Lung (tissue), 12 donors: ENCODE results near the gene PLLP. TPM values are rescaled to one million over a fixed set of nuclear protein-coding genes. Genes with fewer than 3 reads are reported as not detected.

ENCODE experiments used
- ATAC-seq: fragments of 200-7000 bp; cut with Tn5 transposase; one replicate; pipeline ENCODE4 v1.9.1; 2020; ENCODE audit warnings: moderate number of reproducible peaks; ENCODE audit not compliant: insufficient read depth, low FRiP score
- DNase-seq, 3 donors: peaks; one replicate each; pipeline ENCODE4 v3.0.0-alpha.2; 2013 to 2017
- H3K27ac ChIP-seq, 2 donors: one replicate each; pipeline ENCODE4 v1.5.1; 2013; ENCODE audit warnings: mild to moderate bottlenecking in 2 of 2, moderate library complexity in 2 of 2, control low read depth in 1 of 2, inconsistent platforms in 1 of 2, low read depth in 1 of 2, low read length in 1 of 2
- H3K27me3 ChIP-seq, 3 donors: one replicate each; pipeline ENCODE4 v1.5.1; 2013; ENCODE audit warnings: low read length in 2 of 3; ENCODE audit not compliant: control insufficient read depth in 3 of 3, insufficient read depth in 3 of 3
- H3K36me3 ChIP-seq, 4 donors: one replicate each; pipeline ENCODE4 v1.5.1; 2013; ENCODE audit warnings: low read length in 4 of 4, mild to moderate bottlenecking in 1 of 4, moderate library complexity in 1 of 4; ENCODE audit not compliant: control insufficient read depth in 4 of 4, insufficient read depth in 4 of 4
- H3K4me1 ChIP-seq, 5 donors: one replicate each; pipeline ENCODE4 v1.5.1; 2013; ENCODE audit warnings: low read length in 5 of 5, mild to moderate bottlenecking in 2 of 5, moderate library complexity in 1 of 5; ENCODE audit not compliant: control insufficient read depth in 5 of 5, insufficient read depth in 5 of 5
- H3K4me3 ChIP-seq: one replicate; pipeline ENCODE4 v1.5.1; 2013; ENCODE audit warnings: mild to moderate bottlenecking, control low read depth, moderate library complexity
- H3K9ac ChIP-seq, 2 donors: one replicate each; pipeline ENCODE4 v1.5.1; 2013; ENCODE audit warnings: low read length in 2 of 2, control low read depth in 1 of 2; ENCODE audit not compliant: insufficient read depth in 1 of 2
- H3K9me3 ChIP-seq, 4 donors: one replicate each; pipeline ENCODE4 v1.5.1; 2013; ENCODE audit warnings: low read length in 3 of 4, mild to moderate bottlenecking in 1 of 4, moderate library complexity in 1 of 4; ENCODE audit not compliant: control insufficient read depth in 4 of 4, insufficient read depth in 3 of 4
- CTCF ChIP-seq: IDR thresholded peaks from 2 replicates; pipeline ENCODE4 v1.5.1; 2012; ENCODE audit warnings: mild to moderate bottlenecking; ENCODE audit errors: control extremely low read depth, extremely low read depth
- WGBS, 2 donors: extraction: QIAGEN DNeasy Blood & Tissue Kit; methylation state at CpG; one replicate each; pipeline ENCODE4 v1.1.7; 2013; 5-methylcytosine and 5-hydroxymethylcytosine counted together
- polyA plus RNA-seq, 2 donors: library from polyadenylated mRNA; stranded (reverse); fragments of 200-250 nt; gene quantifications; one replicate each; pipeline ENCODE4 v1.2.1, GENCODE V29; 2013
- total RNA-seq, 2 donors: library from RNA; depleted of rRNA in 1 of 2; stranded (reverse); fragments of >200 nt in 1 of 2; gene quantifications; one replicate each; pipeline ENCODE4 v1.2.1, GENCODE V29; 2014 to 2021
- donor health status: control.
- donor health status: control.
- donor health status: Bipolar disorder and iron deficiency.
- donor health status: healthy.
- donor health status: DM: yes; HTN: yes; CAD: no.

PLLP gene
- total and polyA plus RNA-seq, 4 donors = 23.8 to 98.7 (median 61.6) TPM

GRCh38 chr16:57282510-57283213 lies 1.8 kb downstream of the PLLP start:
- ATAC-seq = no peak
- Histone ChIP-seq H3K9ac (no peak overlapping the region), H3K27ac (peak overlapping the region in 1 of 2 donors; percentile 86), H3K27me3 (peaks cover 0 to 42% (median 29%) of the 10 kb centered on the region in 3 donors), H3K4me1 (peaks cover 0 to 15% (median 0%) of the 10 kb centered on the region in 5 donors), H3K9me3 (no peaks in the 10 kb centered on the region), H3K36me3 (no peaks in the 10 kb centered on the region), H3K4me3 (peak overlapping the region; percentile 33)
- TF ChIP-seq CTCF = no peak
- no peak for DNase-seq
- 51 to 65% methylated on average over 8 of the region's 8 CpGs for WGBS, 2 donors

GRCh38 chr16:57281791-57282190 lies 2.7 kb downstream of the PLLP start:
- Histone ChIP-seq H3K9ac (no peak overlapping the region), H3K4me1 (peaks cover 0 to 16% (median 0%) of the 10 kb centered on the region in 5 donors), H3K27me3 (peaks cover 0 to 42% (median 29%) of the 10 kb centered on the region in 3 donors), H3K27ac (no peak overlapping the region), H3K36me3 (no peaks in the 10 kb centered on the region), H3K4me3 (no peak overlapping the region), H3K9me3 (no peaks in the 10 kb centered on the region)
- ATAC-seq (no peak), DNase-seq (no peak)
- no peak for TF ChIP-seq CTCF
- 91 to 98% methylated on average over 3 of the region's 3 CpGs for WGBS, 2 donors

GRCh38 chr16:57279780-57280638 lies 4.5 kb downstream of the PLLP start:
- H3K4me1 ChIP-seq = peaks cover 0 to 22% (median 0%) of the 10 kb centered on the region in 5 donors
- ATAC-seq (no peak), DNase-seq (no peak)
- TF ChIP-seq CTCF = no peak
- H3K36me3 ChIP-seq = no peaks in the 10 kb centered on the region
- 52 to 59% methylated on average over 7 of the region's 7 CpGs for WGBS, 2 donors
- no peaks in the 10 kb centered on the region for H3K9me3 ChIP-seq
- no peak overlapping the region for H3K9ac ChIP-seq
- H3K4me3 ChIP-seq = no peak overlapping the region
- peaks cover 0 to 35% (median 24%) of the 10 kb centered on the region in 3 donors for H3K27me3 ChIP-seq
- H3K27ac ChIP-seq = peak overlapping the region in 1 of 2 donors; percentile 78
